NOMO-1 treated with dmso at 0.1 percent for 144 hours (cell line): Measurements from ENCODE around the gene RASIP1.
"Not testable (repeated sequence)": the region's sequence is repeated elsewhere in the genome, so short reads cannot be mapped to it uniquely, and the experiment has no call there.

Experiments
- DNase-seq: peaks from one replicate; lab custom pipeline; 2025; ENCODE audit not compliant: unreplicated experiment; lab: John Stamatoyannopoulos, UW

The RASIP1 gene

GRCh38 chr19:48740164-48740972 is at the start of gene RASIP1:
TSS of gene RASIP1 (minus strand) at chr19:48740610. CDS start at chr19:48740282, 328 bp downstream.
- no peak for DNase-seq

GRCh38 chr19:48787331-48787730 is 46.9 kb upstream of the RASIP1 start:
- not testable (repeated sequence) for DNase-seq

- not testable (repeated sequence) for DNase-seq
Measured at GRCh38 chr19:48786422-48786821, 46.0 kb upstream of the RASIP1 start.

- DNase-seq: no peak
Measured at GRCh38 chr19:48784527-48784926, 44.1 kb upstream of the RASIP1 start.

- no peak for DNase-seq
Measured at GRCh38 chr19:48780631-48781391, 40.4 kb upstream of the RASIP1 start.

- no peak for DNase-seq
Measured at GRCh38 chr19:48779636-48780035, 39.2 kb upstream of the RASIP1 start.

GRCh38 chr19:48777720-48778119 is 37.3 kb upstream of the RASIP1 start:
- no peak for DNase-seq

GRCh38 chr19:48777139-48777538 is 36.7 kb upstream of the RASIP1 start:
- no peak for DNase-seq

GRCh38 chr19:48772503-48772953 is 32.1 kb upstream of the RASIP1 start:
- no peak for DNase-seq

- no peak for DNase-seq
Measured at GRCh38 chr19:48770734-48771472, 30.5 kb upstream of the RASIP1 start.

GRCh38 chr19:48770266-48770665 is 29.9 kb upstream of the RASIP1 start:
- DNase-seq: no peak

- DNase-seq: peak; percentile 59
Measured at GRCh38 chr19:48768994-48769713, 28.7 kb upstream of the RASIP1 start.

- DNase-seq: not testable (repeated sequence)
Measured at GRCh38 chr19:48768171-48768753, 27.9 kb upstream of the RASIP1 start.

- not testable (repeated sequence) for DNase-seq
Measured at GRCh38 chr19:48765816-48766215, 25.4 kb upstream of the RASIP1 start.

GRCh38 chr19:48760504-48761205 is 20.2 kb upstream of the RASIP1 start:
- no peak for DNase-seq

- DNase-seq: no peak
Measured at GRCh38 chr19:48757741-48758144, 17.3 kb upstream of the RASIP1 start.

- DNase-seq: no peak
Measured at GRCh38 chr19:48757089-48757675, 16.8 kb upstream of the RASIP1 start.

- DNase-seq: no peak
Measured at GRCh38 chr19:48756686-48757085, 16.3 kb upstream of the RASIP1 start.

GRCh38 chr19:48756212-48756611 is 15.8 kb upstream of the RASIP1 start:
- no peak for DNase-seq
